Fibroblast of skin of abdomen (primary cell): Measurements from ENCODE around the gene SRSF2.
A peak's percentile ranks its signal among the peaks of the same experiment; 100 is the strongest.
"Not testable (repeated sequence)": the region's sequence is repeated elsewhere in the genome, so short reads cannot be mapped to it uniquely, and the experiment has no call there.

Experiments
- DNase-seq: peaks from one replicate; pipeline ENCODE4 v3.0.0-alpha.2; 2013

The SRSF2 gene

GRCh38 chr17:76738468-76738850 lies 1.3 kb upstream of the SRSF2 start:
- DNase-seq = no peak

GRCh38 chr17:76737676-76738467 lies 741 bp upstream of the SRSF2 start, which contains the start of gene MFSD11:
Gene MFSD11, plus strand, starts transcription at chr17:76738119. Its CDS starts 234 bp downstream, at chr17:76738353.
- DNase-seq = peak; percentile 96

- peak; percentile 61 for DNase-seq
These were observed 616 bp downstream of the SRSF2 start for GRCh38 chr17:76736349-76737081.

- no peak for DNase-seq
These were observed 1.4 kb downstream of the SRSF2 start for GRCh38 chr17:76735586-76736348.

- no peak for DNase-seq
These were observed 2.1 kb downstream of the SRSF2 start for GRCh38 chr17:76735006-76735405.

DNA sequence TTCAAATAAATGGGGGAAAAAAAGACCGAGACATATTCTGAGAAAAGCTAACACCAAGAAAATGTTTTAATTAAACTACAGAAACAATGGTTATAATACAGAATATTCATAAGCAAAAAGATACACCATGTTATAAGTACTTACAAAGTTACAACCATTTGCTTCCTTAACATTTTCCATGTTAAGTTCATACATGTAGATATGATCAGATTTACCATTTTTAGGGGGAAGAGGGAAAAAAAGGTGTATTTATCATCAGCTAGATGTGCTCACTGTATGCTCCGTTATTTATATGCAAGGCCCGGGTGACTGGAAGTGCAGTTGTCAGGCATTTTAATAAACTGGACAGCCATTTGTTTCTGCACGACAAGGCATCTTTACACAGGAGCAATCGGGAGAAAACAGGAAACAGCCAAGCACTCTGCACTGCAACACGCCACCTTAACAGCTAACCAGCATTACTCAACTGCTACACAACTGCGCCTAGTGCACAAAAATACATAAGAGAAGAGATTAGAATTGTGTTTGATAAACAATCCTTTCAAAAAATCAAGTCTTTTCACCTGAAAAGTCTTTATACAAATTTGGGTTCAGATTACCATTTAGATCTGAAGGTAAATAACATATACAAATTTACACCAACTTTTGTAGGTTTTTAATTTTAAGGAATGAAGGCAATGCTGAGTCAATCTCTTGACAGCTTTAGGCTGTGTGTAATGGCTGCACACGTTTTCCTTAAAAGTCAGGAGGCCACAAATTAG lies 2.9 kb downstream of the SRSF2 start:
- no peak for DNase-seq

- DNase-seq = no peak
These were observed 3.5 kb downstream of the SRSF2 start for GRCh38 chr17:76733618-76733957.

DNA sequence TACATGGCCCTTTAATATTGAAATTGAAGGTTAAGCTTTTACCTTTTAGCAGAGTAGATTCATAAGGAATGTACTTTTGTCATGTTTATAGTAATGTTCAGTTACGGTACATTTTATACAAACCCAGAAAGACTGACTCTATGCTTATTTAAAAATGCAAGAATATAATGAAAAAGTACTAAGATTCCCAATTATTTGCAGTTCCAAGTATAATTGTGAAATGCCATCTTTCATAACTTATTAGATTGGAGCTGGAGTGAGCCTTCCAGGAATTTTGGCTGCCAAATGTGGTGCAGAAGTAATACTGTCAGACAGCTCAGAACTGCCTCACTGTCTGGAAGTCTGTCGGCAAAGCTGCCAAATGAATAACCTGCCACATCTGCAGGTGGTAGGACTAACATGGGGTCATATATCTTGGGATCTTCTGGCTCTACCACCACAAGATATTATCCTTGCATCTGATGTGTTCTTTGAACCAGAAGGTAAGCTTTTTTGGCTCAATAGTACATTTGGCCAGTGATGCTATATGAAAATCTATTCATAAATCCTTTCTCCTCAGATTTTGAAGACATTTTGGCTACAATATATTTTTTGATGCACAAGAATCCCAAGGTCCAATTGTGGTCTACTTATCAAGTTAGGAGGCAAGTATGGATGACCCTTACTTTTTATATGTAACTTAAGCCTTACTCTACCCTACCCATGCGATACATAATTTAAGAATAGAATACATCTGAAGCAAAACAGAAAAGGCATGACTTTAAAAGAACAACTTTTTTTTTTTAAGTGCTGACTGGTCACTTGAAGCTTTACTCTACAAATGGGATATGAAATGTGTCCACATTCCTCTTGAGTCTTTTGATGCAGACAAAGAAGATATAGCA lies 4.2 kb downstream of the SRSF2 start:
- no peak for DNase-seq

- DNase-seq = not testable (repeated sequence)
These were observed 5.1 kb downstream of the SRSF2 start for GRCh38 chr17:76731800-76732733.

- no peak for DNase-seq
These were observed 9.2 kb downstream of the SRSF2 start for GRCh38 chr17:76727745-76728456.

- DNase-seq = peak; percentile 75
These were observed 10.1 kb downstream of the SRSF2 start, which contains the start of gene METTL23 for GRCh38 chr17:76726776-76727718. Gene METTL23, plus strand, starts transcription at chr17:76726839. Its CDS starts 2,872 bp downstream, at chr17:76729711.

GRCh38 chr17:76726231-76726775 lies 10.8 kb downstream of the SRSF2 start, which contains the start of gene JMJD6:
Gene JMJD6, minus strand, starts transcription at chr17:76726606. Its CDS starts 131 bp downstream, at chr17:76726475.
- DNase-seq = peak; percentile 96

- no peak for DNase-seq
These were observed 11.4 kb downstream of the SRSF2 start for GRCh38 chr17:76725580-76726230.

DNA sequence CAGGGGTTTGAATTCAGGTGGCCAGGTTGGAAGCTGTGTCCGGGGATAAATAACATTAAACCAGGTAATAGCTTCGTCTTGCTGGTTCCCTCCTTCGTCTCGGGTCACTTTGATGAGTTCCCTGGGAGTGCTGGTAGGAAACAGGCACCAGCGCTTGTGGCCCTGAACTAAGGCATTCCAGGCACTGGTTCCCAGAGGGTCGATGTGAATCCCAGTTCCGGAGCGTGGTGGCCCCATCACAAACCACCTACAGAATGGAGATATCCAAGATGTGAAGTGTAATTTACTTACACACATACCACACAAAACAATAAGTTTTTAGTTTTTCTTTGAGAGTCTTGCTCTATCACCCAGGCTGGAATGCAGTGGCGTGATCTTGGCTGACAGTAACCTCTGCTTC lies 13.3 kb downstream of the SRSF2 start:
- DNase-seq = no peak

- not testable (repeated sequence) for DNase-seq
These were observed 14.2 kb downstream of the SRSF2 start for GRCh38 chr17:76722977-76723376.

GRCh38 chr17:76722279-76722678 lies 14.9 kb downstream of the SRSF2 start:
- no peak for DNase-seq

- no peak for DNase-seq
These were observed 15.7 kb downstream of the SRSF2 start for GRCh38 chr17:76721463-76721862.
